HepG2 (cell line): ENCODE measurements around the gene CCDC121. TPM values are rescaled to one million over a fixed set of nuclear protein-coding genes. Genes with fewer than 3 reads are reported as not detected.

Experiments
- ATAC-seq: fragments of 200-7000 bp; cut with Tn5 transposase; 3 replicates; pipeline ENCODE4 v1.9.1; 2020; ENCODE audit warnings: mild to moderate bottlenecking, moderate library complexity
- BruUV-seq: library from RNA; stranded (reverse); fragments of 400-500 nt; replicated peaks from 2 replicates; lab custom pipeline; 2021; lab: Mats Ljungman, UMichigan
- CTCF ChIA-PET: fragments of 300-600 bp; formaldehyde crosslinking; extraction: SDS; loops from one replicate; lab custom pipeline; 2021; ENCODE audit warnings: low total read pairs, inconsistent platforms, low intra/inter-chr PET ratio; lab: Yijun Ruan, JAX
- POLR2A ChIA-PET: fragments of 350-600 bp; sonication (Branson Sonifier 250); formaldehyde crosslinking; loops from one replicate; lab custom pipeline; 2020; ENCODE audit warnings: antibody characterized with exemption, inconsistent platforms; lab: Yijun Ruan, JAX
- DNase-seq: peaks from one replicate; pipeline ENCODE4 v3.0.0-alpha.2; 2015; ENCODE audit warnings: low spot score
- FAIRE-seq: peaks from 3 replicates; lab custom pipeline; 2011; peaks lifted over from hg19 to GRCh38; lab: Jason Lieb, UNC
- H2AFZ ChIP-seq: one replicate; pipeline ENCODE4 v1.6.1; 2011; ENCODE audit warnings: low read length, inconsistent platforms
- H3K27ac ChIP-seq: fragments of 300-600 bp; 3 replicates; pipeline ENCODE4 v1.8.0; 2011; ENCODE audit warnings: mixed run types, mild to moderate bottlenecking, mixed read lengths, low read length, inconsistent platforms; ENCODE audit not compliant: insufficient read depth; ENCODE audit errors: extremely low read length
- H3K27me3 ChIP-seq, 2 experiments: fragments of 200-600 bp in 1 of 2; 2 replicates in 1 of 2; 3 replicates in 1 of 2; pipeline versions ENCODE4 v1.6.0 to v1.8.0; 2011; ENCODE audit warnings: low read length in 2 of 2, mild to moderate bottlenecking in 2 of 2, moderate library complexity in 2 of 2, inconsistent platforms in 1 of 2; ENCODE audit not compliant: insufficient read depth in 2 of 2, control insufficient read depth in 1 of 2
- H3K36me3 ChIP-seq, 2 experiments: fragments of 200-600 bp in 1 of 2; replicated peaks in 1 of 2; 2 replicates in 1 of 2; 3 replicates in 1 of 2; pipeline versions ENCODE4 v1.5.1 to v1.8.0; 2011; ENCODE audit warnings: low read length in 2 of 2, inconsistent platforms in 1 of 2; ENCODE audit not compliant: insufficient read depth in 2 of 2, control insufficient read depth in 1 of 2
- H3K4me1 ChIP-seq: 2 replicates; pipeline ENCODE4 v1.5.1; 2012; ENCODE audit warnings: low read length, inconsistent platforms; ENCODE audit not compliant: insufficient read depth
- H3K4me2 ChIP-seq: 2 replicates; pipeline ENCODE4 v1.6.0; 2011; ENCODE audit warnings: low read depth, low read length, inconsistent platforms
- H3K4me3 ChIP-seq, 3 experiments: fragments of 200-600 bp in 1 of 3; sonication (generic), shearing (Covaris generic) in 1 of 3; replicated peaks in 1 of 3; 2 replicates each; pipeline ENCODE4 v1.5.1; 2011 to 2016; ENCODE audit warnings: low read length in 3 of 3, inconsistent platforms in 2 of 3, low read depth in 2 of 3, mild to moderate bottlenecking in 2 of 3, control low read depth in 1 of 3, mixed read lengths in 1 of 3; ENCODE audit not compliant: insufficient read depth in 1 of 3
- H3K79me2 ChIP-seq: one replicate; pipeline ENCODE4 v1.6.1; 2011; ENCODE audit warnings: low read length, inconsistent platforms; ENCODE audit not compliant: insufficient read depth
- H3K9ac ChIP-seq: 2 replicates; pipeline ENCODE4 v1.6.0; 2011; ENCODE audit warnings: mild to moderate bottlenecking, low read depth, low read length, inconsistent platforms; ENCODE audit not compliant: insufficient read depth
- H3K9me3 ChIP-seq: 2 replicates; pipeline ENCODE4 v1.5.1; 2012; ENCODE audit warnings: mild to moderate bottlenecking, low read length
- H4K20me1 ChIP-seq: 2 replicates; pipeline ENCODE4 v1.6.0; 2011; ENCODE audit warnings: inconsistent platforms, mild to moderate bottlenecking, low read length, moderate library complexity; ENCODE audit not compliant: insufficient read depth
- KLF15 ChIP-seq: sonication (generic); formaldehyde crosslinking; IDR thresholded peaks from 2 replicates; pipeline ENCODE4 v1.8.1; 2023; ENCODE audit warnings: borderline replicate concordance, mild to moderate bottlenecking, inconsistent platforms, missing genetic modification reagents, mixed read lengths
- ZSCAN20 ChIP-seq: sonication (generic); formaldehyde crosslinking; IDR thresholded peaks from 2 replicates; pipeline ENCODE4 v1.4.0; 2020; ENCODE audit warnings: missing genetic modification reagents, mild to moderate bottlenecking, borderline replicate concordance
- WGBS: methylation state at CpG from one replicate; pipeline ENCODE4 v1.1.6; 2017; ENCODE audit warnings: low lambda C conversion rate; 5-methylcytosine and 5-hydroxymethylcytosine counted together
- in situ Hi-C: cut with HindIII; loops from 2 replicates; pipeline ENCODE4 v1.10.0; 2017; ENCODE audit warnings: low pct_unique_long_range_greater_than_20kb; ENCODE audit not compliant: extremely low pct_ligation_motif_present
- intact Hi-C: fragments of 100-400 bp; cut with micrococcal nuclease; formaldehyde crosslinking; loops from one replicate; pipeline ENCODE4 v1.10.0; 2022; ENCODE audit not compliant: unreplicated experiment
- polyA plus RNA-seq, 8 experiments: library from polyadenylated mRNA; depleted of rRNA in 3 of 8; stranded (reverse) in 7 of 8; unstranded in 1 of 8; fragments of >200 nt; fragmentation: Illumina TruSeq in 4 of 8; extraction: Trizol in 4 of 8; gene quantifications; 2 replicates each; pipeline versions ENCODE4 v1.2.1 to v1.2.3, GENCODE V29; 2011 to 2016; ENCODE audit warnings: low read depth in 4 of 8, missing spikeins in 1 of 8, mixed read lengths in 1 of 8; ENCODE audit not compliant: insufficient read depth in 1 of 8
- total RNA-seq, 5 experiments: library from RNA; depleted of rRNA; stranded (reverse); fragments of >200 nt; fragmentation: Illumina TruSeq; extraction: Trizol; gene quantifications; 2 replicates each; pipeline ENCODE4 v1.2.3, GENCODE V29; 2016; ENCODE audit warnings: low read depth in 1 of 5
- TF ChIP-seq, protein P1 (sequence below): sonication (generic); formaldehyde crosslinking; IDR thresholded peaks from 2 replicates; pipeline ENCODE4 v1.4.0; 2020; ENCODE audit warnings: missing genetic modification reagents

Gene CCDC121
- total and polyA plus RNA-seq, 2 of the 13 experiments (the other 11 are each of a cell fraction or from before 2014, with no cell fraction given) = 1.9 to 3.0 TPM

DNA sequence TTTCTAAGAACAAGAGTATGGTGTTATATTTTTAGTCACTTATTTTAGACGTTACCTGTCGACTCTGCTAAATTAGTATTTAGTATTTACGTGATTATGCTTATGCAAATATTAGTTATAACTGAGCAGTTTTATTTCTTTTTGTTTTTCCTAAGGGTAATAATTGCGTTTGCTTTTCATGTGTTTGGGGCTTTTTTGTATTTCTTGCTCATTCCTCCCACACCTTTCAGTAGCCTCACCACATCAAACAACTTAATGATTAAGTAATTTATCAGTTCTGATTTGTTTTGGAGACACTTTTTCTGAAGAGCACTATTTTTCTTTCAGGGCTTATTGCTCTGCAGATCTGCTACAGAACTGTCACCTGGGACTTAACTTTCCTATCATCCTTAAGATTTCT is 42.4 kb upstream of the CCDC121 start:
- FAIRE-seq (no peak), DNase-seq (no peak), ATAC-seq (no peak)
- Histone ChIP-seq H3K27me3 (no peaks in the 10 kb centered on the region), H3K4me1 (no peaks in the 10 kb centered on the region), H4K20me1 (no peaks in the 10 kb centered on the region), H2AFZ (no peak overlapping the region), H3K4me2 (no peak overlapping the region), H3K36me3 (peaks cover 25 to 63% of the 10 kb centered on the region in 2 experiments), H3K4me3 (no peak overlapping the region), H3K27ac (no peak overlapping the region), H3K79me2 (no peaks in the 10 kb centered on the region), H3K9me3 (no peaks in the 10 kb centered on the region), H3K9ac (no peak overlapping the region)
- in situ Hi-C loops (no loop called here), intact Hi-C loops (no loop called here)
- no TSS peak for BruUV-seq
- TF ChIP-seq ZSCAN20 (CRISPR knock-in tag) = no peak
- ChIA-PET CTCF (no interaction called here), POLR2A (no interaction called here)
- WGBS = 94% methylated on average over 4 of the region's 4 CpGs

DNA sequence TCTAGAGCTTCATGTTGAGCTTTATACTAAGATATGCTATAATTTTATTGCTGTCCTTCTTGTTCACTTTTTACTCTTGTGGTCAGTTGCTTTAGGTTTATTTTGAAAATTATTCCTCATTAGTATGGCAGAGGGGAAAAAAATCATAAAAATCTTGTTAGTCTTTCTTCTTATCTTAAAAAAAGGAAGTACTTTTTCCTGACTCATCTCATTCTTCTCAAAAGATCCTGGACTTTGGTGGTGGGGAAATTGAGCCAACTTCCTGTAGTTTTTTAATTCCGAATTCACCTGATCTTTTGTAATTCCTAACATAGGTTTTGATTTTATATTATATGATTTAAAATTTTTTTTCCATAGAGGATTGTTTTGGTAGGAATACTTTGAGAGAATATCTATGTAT is 38.6 kb upstream of the CCDC121 start:
- intact Hi-C loops (no loop called here), in situ Hi-C loops (no loop called here)
- TF ChIP-seq, protein P1, sequence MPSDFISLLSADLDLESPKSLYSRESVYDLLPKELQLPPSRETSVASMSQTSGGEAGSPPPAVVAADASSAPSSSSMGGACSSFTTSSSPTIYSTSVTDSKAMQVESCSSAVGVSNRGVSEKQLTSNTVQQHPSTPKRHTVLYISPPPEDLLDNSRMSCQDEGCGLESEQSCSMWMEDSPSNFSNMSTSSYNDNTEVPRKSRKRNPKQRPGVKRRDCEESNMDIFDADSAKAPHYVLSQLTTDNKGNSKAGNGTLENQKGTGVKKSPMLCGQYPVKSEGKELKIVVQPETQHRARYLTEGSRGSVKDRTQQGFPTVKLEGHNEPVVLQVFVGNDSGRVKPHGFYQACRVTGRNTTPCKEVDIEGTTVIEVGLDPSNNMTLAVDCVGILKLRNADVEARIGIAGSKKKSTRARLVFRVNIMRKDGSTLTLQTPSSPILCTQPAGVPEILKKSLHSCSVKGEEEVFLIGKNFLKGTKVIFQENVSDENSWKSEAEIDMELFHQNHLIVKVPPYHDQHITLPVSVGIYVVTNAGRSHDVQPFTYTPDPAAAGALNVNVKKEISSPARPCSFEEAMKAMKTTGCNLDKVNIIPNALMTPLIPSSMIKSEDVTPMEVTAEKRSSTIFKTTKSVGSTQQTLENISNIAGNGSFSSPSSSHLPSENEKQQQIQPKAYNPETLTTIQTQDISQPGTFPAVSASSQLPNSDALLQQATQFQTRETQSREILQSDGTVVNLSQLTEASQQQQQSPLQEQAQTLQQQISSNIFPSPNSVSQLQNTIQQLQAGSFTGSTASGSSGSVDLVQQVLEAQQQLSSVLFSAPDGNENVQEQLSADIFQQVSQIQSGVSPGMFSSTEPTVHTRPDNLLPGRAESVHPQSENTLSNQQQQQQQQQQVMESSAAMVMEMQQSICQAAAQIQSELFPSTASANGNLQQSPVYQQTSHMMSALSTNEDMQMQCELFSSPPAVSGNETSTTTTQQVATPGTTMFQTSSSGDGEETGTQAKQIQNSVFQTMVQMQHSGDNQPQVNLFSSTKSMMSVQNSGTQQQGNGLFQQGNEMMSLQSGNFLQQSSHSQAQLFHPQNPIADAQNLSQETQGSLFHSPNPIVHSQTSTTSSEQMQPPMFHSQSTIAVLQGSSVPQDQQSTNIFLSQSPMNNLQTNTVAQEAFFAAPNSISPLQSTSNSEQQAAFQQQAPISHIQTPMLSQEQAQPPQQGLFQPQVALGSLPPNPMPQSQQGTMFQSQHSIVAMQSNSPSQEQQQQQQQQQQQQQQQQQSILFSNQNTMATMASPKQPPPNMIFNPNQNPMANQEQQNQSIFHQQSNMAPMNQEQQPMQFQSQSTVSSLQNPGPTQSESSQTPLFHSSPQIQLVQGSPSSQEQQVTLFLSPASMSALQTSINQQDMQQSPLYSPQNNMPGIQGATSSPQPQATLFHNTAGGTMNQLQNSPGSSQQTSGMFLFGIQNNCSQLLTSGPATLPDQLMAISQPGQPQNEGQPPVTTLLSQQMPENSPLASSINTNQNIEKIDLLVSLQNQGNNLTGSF = no peak
- TF ChIP-seq KLF15 (CRISPR knock-in tag) = no peak
- DNase-seq (no peak), FAIRE-seq (no peak), ATAC-seq (no peak)
- H3K27me3 ChIP-seq = no peaks in the 10 kb centered on the region; a peak in 1 of 5 replicates
- H3K4me2 ChIP-seq = no peak overlapping the region
- peaks cover 15 to 34% of the 10 kb centered on the region in 2 experiments for H3K36me3 ChIP-seq
- peaks cover 33% of the 10 kb centered on the region for H3K79me2 ChIP-seq
- ChIA-PET POLR2A (no interaction called here), CTCF (no interaction called here)
- H3K27ac ChIP-seq = no peak overlapping the region
- no peak overlapping the region for H3K9ac ChIP-seq
- no TSS peak for BruUV-seq
- no peak overlapping the region for H3K4me3 ChIP-seq
- 96% methylated on average over 1 of the region's 1 CpG for WGBS
- H3K4me1 ChIP-seq = peaks cover 19% of the 10 kb centered on the region
- H4K20me1 ChIP-seq = no peaks in the 10 kb centered on the region
- H3K9me3 ChIP-seq = no peaks in the 10 kb centered on the region
- no peak overlapping the region for H2AFZ ChIP-seq
